NCI-H1694 (cell line): ENCODE results near the gene CCDC142.
"Not testable (repeated sequence)": the region's sequence is repeated elsewhere in the genome, so short reads cannot be mapped to it uniquely, and the experiment has no call there.

Source experiments
- DNase-seq: peaks from one replicate; lab custom pipeline; 2025; lab: John Stamatoyannopoulos, UW

The CCDC142 gene

GRCh38 chr2:74499267-74499939 is 16.6 kb upstream of the CCDC142 start, which contains the start of gene LBX2:
Gene LBX2 (minus strand): TSS chr2:74499603. CDS start chr2:74499537, 66 bp downstream.
- no peak for DNase-seq

- DNase-seq, result no peak
Observed at GRCh38 chr2:74498500-74499266, 15.9 kb upstream of the CCDC142 start.

GRCh38 chr2:74497777-74498499 is 15.1 kb upstream of the CCDC142 start:
- DNase-seq, result no peak

- DNase-seq, result no peak
Observed at GRCh38 chr2:74496997-74497776, 14.4 kb upstream of the CCDC142 start.

GRCh38 chr2:74495440-74495839 is 12.6 kb upstream of the CCDC142 start:
- no peak for DNase-seq

- no peak for DNase-seq
Observed at GRCh38 chr2:74493546-74493945, 10.7 kb upstream of the CCDC142 start.

- DNase-seq, result no peak
Observed at GRCh38 chr2:74491648-74492544, 9.1 kb upstream of the CCDC142 start.

- no peak for DNase-seq
Observed at GRCh38 chr2:74489906-74490305, 7.1 kb upstream of the CCDC142 start.

- DNase-seq, result no peak
Observed at GRCh38 chr2:74488643-74489481, 6.1 kb upstream of the CCDC142 start.

GRCh38 chr2:74486141-74486540 is 3.3 kb upstream of the CCDC142 start:
- no peak for DNase-seq

GRCh38 chr2:74483675-74484164 is 922 bp upstream of the CCDC142 start:
- not testable (repeated sequence) for DNase-seq

- DNase-seq, result no peak
Observed at GRCh38 chr2:74481961-74482800, 617 bp downstream of the CCDC142 start.

- no peak for DNase-seq
Observed at GRCh38 chr2:74481431-74481830, 1.4 kb downstream of the CCDC142 start.

- DNase-seq, result no peak
Observed at GRCh38 chr2:74474899-74475298, 7.9 kb downstream of the CCDC142 start.

GRCh38 chr2:74474481-74474880 is 8.3 kb downstream of the CCDC142 start:
- no peak for DNase-seq

GRCh38 chr2:74472945-74473258 is 9.9 kb downstream of the CCDC142 start:
- no peak for DNase-seq

GRCh38 chr2:74472086-74472944 is 10.5 kb downstream of the CCDC142 start, which contains the start of gene MRPL53:
Gene MRPL53 (minus strand): TSS chr2:74472680. CDS start chr2:74472660, 20 bp downstream.
- peak; percentile 93 for DNase-seq
